ENCODE measurements around the gene RNF166. TPM values are rescaled to one million over a fixed set of nuclear protein-coding genes. Genes with fewer than 3 reads are reported as not detected.

Gene RNF166
- total RNA-seq, 2 donors from 2014 or later = 24.2 to 27.2 TPM

DNA sequence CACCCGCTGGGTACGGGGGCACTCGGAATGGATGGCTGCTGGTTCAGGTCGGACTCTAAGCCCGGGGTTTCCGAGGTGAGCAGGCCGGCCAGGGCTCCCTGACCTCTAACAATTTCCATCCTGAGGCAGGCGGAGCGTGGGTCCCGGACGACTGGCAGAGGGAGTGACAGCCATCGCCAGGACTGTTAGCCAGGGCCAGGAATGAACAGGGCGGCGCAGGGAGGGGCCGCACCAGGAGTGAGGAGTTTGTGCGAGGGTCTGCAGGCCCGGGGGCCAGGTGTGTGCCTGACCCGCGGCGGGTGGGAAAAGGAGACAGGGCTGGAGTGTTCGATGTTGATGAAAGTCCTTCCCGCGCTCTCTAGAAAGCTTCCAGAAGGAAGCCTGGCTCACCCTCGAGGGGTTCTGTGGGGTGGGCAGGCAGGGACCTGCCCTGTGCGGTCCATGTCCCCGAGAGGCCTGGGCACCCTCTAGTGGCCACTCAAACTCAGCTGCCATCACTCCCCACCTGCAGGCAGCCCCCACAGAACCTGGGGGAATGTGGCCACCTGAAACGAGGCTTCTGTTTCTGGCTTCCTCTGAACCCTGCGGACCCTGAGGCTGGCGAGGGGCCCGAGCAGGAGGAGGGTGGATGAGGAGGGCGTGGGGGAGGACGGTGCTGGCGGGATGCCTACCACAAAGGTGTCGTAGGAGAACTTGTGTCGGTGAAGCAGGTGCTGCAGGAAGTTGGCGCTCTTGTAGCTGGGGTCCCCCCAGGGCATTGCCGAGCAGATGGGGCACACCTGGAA, 8.2 kb downstream of the RNF166 start:
- Mint-ChIP-seq H3K4me1 (no peaks in the 10 kb centered on the region), H3K27ac (no peak overlapping the region), H3K36me3 (ENCODE audit: low read depth) (peaks cover 9% of the 10 kb centered on the region), H3K9me3 (no peaks in the 10 kb centered on the region), H3K27me3 (ENCODE audit: insufficient read depth) (no peaks in the 10 kb centered on the region), H3K4me3 (no peak overlapping the region)
- TF ChIP-seq, protein P1, sequence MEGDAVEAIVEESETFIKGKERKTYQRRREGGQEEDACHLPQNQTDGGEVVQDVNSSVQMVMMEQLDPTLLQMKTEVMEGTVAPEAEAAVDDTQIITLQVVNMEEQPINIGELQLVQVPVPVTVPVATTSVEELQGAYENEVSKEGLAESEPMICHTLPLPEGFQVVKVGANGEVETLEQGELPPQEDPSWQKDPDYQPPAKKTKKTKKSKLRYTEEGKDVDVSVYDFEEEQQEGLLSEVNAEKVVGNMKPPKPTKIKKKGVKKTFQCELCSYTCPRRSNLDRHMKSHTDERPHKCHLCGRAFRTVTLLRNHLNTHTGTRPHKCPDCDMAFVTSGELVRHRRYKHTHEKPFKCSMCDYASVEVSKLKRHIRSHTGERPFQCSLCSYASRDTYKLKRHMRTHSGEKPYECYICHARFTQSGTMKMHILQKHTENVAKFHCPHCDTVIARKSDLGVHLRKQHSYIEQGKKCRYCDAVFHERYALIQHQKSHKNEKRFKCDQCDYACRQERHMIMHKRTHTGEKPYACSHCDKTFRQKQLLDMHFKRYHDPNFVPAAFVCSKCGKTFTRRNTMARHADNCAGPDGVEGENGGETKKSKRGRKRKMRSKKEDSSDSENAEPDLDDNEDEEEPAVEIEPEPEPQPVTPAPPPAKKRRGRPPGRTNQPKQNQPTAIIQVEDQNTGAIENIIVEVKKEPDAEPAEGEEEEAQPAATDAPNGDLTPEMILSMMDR (conservative IDR thresholded peaks at IDR 0.05) = peak; percentile 77
- H3K9me3 ChIP-seq (ENCODE audit: control insufficient read depth, low read length) = no peaks in the 10 kb centered on the region
- peak; percentile 76 for DNase-seq
- H3K9ac ChIP-seq (ENCODE audit: extremely low read depth, low read length, poor library complexity, severe bottlenecking) = no peak overlapping the region
- H3K4me1 ChIP-seq (ENCODE audit: control insufficient read depth, insufficient read depth, low read length) = no peaks in the 10 kb centered on the region
- 92% methylated on average over 14 to 37 of the region's 37 CpGs for WGBS, 2 experiments (ENCODE audit: insufficient coverage in 1 of 2, insufficient read length in 1 of 2)
- no peak overlapping the region for H3K4me3 ChIP-seq (ENCODE audit: low read length)
- H3K36me3 ChIP-seq (ENCODE audit: control insufficient read depth, insufficient read depth, low read length) = no peaks in the 10 kb centered on the region
- no peaks in the 10 kb centered on the region for H3K27me3 ChIP-seq (ENCODE audit: control insufficient read depth, insufficient read depth, low read length, poor library complexity, severe bottlenecking)
- H3K27ac ChIP-seq (ENCODE audit: low read depth, low read length) = no peak overlapping the region

DNA sequence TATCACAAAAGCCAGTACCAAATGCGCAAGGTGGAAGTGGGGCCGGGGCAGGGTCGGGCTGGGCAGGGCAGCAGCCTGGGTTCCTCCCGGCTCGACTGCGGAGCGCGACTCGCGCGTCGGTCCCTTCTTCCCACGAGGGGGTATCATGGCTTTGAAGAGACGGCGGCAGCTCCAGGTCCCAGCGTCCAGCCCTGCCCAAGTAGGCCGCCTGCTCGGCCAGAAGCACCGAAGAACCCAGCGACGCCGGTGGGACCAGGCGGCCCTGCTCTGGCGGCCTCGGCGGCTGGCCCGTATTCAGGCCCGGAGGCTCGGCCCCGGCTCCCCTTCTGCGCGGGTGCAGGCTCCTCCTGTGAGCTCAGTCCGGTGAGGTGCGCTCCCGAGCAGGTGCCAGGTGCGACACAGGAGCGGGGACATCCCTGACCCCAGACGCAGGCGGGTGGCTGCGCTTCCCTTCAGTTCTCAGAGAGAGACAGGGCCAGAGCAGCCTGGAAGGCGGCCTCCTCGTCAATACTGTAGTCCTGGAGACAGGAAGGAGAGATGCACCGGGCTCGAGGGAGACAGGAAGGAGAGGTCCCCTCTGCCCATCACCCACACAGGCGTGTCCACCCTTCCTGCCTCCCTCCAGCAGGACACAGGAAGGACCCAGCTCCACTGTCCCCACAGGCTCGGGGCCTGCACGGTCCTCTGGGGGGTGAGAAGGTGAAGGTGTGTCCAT, 8.9 kb downstream of the RNF166 start:
- H3K27ac Mint-ChIP-seq = no peak overlapping the region
- no peaks in the 10 kb centered on the region for H3K36me3 ChIP-seq (ENCODE audit: control insufficient read depth, insufficient read depth, low read length)
- H3K4me3 Mint-ChIP-seq = no peak overlapping the region

DNA sequence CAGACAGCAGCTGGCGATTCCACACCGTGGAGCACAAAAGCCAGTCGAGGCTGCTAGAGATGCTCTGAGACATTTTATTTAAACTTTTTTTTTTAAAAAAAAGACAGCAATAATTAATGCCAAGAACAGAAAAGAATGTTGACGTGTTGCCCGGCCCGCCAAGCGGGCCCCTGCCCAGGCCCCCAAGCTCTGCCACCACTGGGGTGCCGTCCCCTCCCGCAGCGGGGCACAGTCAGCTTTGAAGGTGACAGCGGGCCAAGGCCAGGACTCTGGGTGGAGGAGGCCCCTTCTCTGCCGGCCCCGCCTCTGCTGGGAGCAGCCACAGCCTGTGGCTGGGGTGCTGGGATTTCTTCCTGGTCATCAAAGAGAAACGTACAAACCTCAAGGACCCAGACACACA, 9.8 kb downstream of the RNF166 start:
- Mint-ChIP-seq H3K27me3 (ENCODE audit: insufficient read depth) (no peaks in the 10 kb centered on the region), H3K27ac (no peak overlapping the region), H3K4me3 (no peak overlapping the region), H3K36me3 (ENCODE audit: low read depth) (peaks cover 9% of the 10 kb centered on the region), H3K9me3 (no peaks in the 10 kb centered on the region), H3K4me1 (no peaks in the 10 kb centered on the region)
- Histone ChIP-seq H3K27ac (ENCODE audit: low read depth, low read length) (no peak overlapping the region), H3K9ac (ENCODE audit: extremely low read depth, low read length, poor library complexity, severe bottlenecking) (no peak overlapping the region), H3K4me3 (ENCODE audit: low read length) (no peak overlapping the region), H3K36me3 (ENCODE audit: control insufficient read depth, insufficient read depth, low read length) (no peaks in the 10 kb centered on the region), H3K4me1 (ENCODE audit: control insufficient read depth, insufficient read depth, low read length) (no peaks in the 10 kb centered on the region), H3K9me3 (ENCODE audit: control insufficient read depth, low read length) (no peaks in the 10 kb centered on the region), H3K27me3 (ENCODE audit: control insufficient read depth, insufficient read depth, low read length, poor library complexity, severe bottlenecking) (no peaks in the 10 kb centered on the region)
- DNase-seq = no peak
- WGBS, 2 experiments (ENCODE audit: insufficient coverage in 1 of 2, insufficient read length in 1 of 2) = 92 to 96% methylated on average over 10 to 14 of the region's 14 CpGs
- TF ChIP-seq, protein P1 (conservative IDR thresholded peaks at IDR 0.05) = no peak

More for the DNA sequence above, 8.9 kb downstream of the RNF166 start:
- no peak overlapping the region for H3K4me3 ChIP-seq (ENCODE audit: low read length)
- H3K9ac ChIP-seq (ENCODE audit: extremely low read depth, low read length, poor library complexity, severe bottlenecking) = no peak overlapping the region
- DNase-seq = no peak
- no peaks in the 10 kb centered on the region for H3K4me1 ChIP-seq (ENCODE audit: control insufficient read depth, insufficient read depth, low read length)
- H3K4me1 Mint-ChIP-seq = no peaks in the 10 kb centered on the region
- H3K9me3 ChIP-seq (ENCODE audit: control insufficient read depth, low read length) = no peaks in the 10 kb centered on the region
- TF ChIP-seq, protein P1 (conservative IDR thresholded peaks at IDR 0.05) = no peak
- no peaks in the 10 kb centered on the region for H3K9me3 Mint-ChIP-seq
- H3K27me3 Mint-ChIP-seq (ENCODE audit: insufficient read depth) = no peaks in the 10 kb centered on the region
- no peak overlapping the region for H3K27ac ChIP-seq (ENCODE audit: low read depth, low read length)
- 94 to 96% methylated on average over 38 to 46 of the region's 47 CpGs for WGBS, 2 experiments (ENCODE audit: insufficient coverage in 1 of 2, insufficient read length in 1 of 2)
- peaks cover 9% of the 10 kb centered on the region for H3K36me3 Mint-ChIP-seq (ENCODE audit: low read depth)
- no peaks in the 10 kb centered on the region for H3K27me3 ChIP-seq (ENCODE audit: control insufficient read depth, insufficient read depth, low read length, poor library complexity, severe bottlenecking)

All from endodermal cell (in vitro differentiated cells).